ENCODE data around the gene GAS7. TPM values are rescaled to one million over a fixed set of nuclear protein-coding genes. Genes with fewer than 3 reads are reported as not detected.

Gene GAS7
- 11.8 TPM for polyA plus RNA-seq (2013)

GRCh38 chr17:10198509-10199249, at the start of gene GAS7:
TSS of gene GAS7 (minus strand) at chr17:10198606.
- peak; percentile 23 to 86 (median 83) for DNase-seq
- CTCF ChIA-PET = interaction anchor here (1.0 kb wide), 1 partner anchor 10 kb away, joined by 4 read pairs; no protein-coding TSS in a partner anchor
- Histone ChIP-seq H3K36me3 (ENCODE audit: control insufficient read depth in 4 of 4, insufficient read depth in 4 of 4, low read length in 3 of 4) (no peaks in the 10 kb centered on the region), H3K27ac (ENCODE audit: insufficient read depth in 1 of 2, low read depth in 1 of 2, low read length in 2 of 2, poor library complexity in 1 of 2, severe bottlenecking in 2 of 2) (no peak within 1 kb of the TSS), H3K4me3 (ENCODE audit: control insufficient read depth in 1 of 7, extremely low read depth in 1 of 7, insufficient read depth in 4 of 7, low read depth in 2 of 7, low read length in 6 of 7) (peak within 1 kb of the TSS; percentile 29 to 77 (median 71)), H3K9me3 (ENCODE audit: control extremely low read depth in 1 of 5, control insufficient read depth in 4 of 5, insufficient read depth in 2 of 5, low read depth in 1 of 5, low read length in 4 of 5) (peaks cover 0 to 12% (median 9%) of the 10 kb centered on the region in 5 experiments), H3K27me3 (replicated peaks in 2 of 5; ENCODE audit: control insufficient read depth in 4 of 5, insufficient read depth in 5 of 5, low read length in 4 of 5) (peaks cover 0 to 30% (median 13%) of the 10 kb centered on the region in 5 experiments), H3K4me1 (ENCODE audit: control extremely low read depth in 1 of 4, control insufficient read depth in 4 of 4, insufficient read depth in 4 of 4, low read length in 3 of 4) (peaks cover 6 to 21% (median 18%) of the 10 kb centered on the region in 4 experiments)
- POLR2A ChIA-PET = interaction anchor here (1.4 kb wide), 1 partner anchor 79 kb away, joined by 3 read pairs; no protein-coding TSS in a partner anchor
- under 1% methylated on average over 50 of the region's 86 CpGs for WGBS (ENCODE audit: insufficient coverage)

GRCh38 chr17:10247810-10248209, 49.4 kb upstream of the GAS7 start:
- no peak overlapping the region for H3K27ac ChIP-seq (ENCODE audit: insufficient read depth in 1 of 2, low read depth in 1 of 2, low read length in 2 of 2, poor library complexity in 1 of 2, severe bottlenecking in 2 of 2)
- ChIA-PET POLR2A (no interaction called here), CTCF (no interaction called here)
- no peaks in the 10 kb centered on the region for H3K36me3 ChIP-seq (ENCODE audit: control insufficient read depth in 4 of 4, insufficient read depth in 4 of 4, low read length in 3 of 4)
- no peak overlapping the region for H3K4me3 ChIP-seq (ENCODE audit: control insufficient read depth in 1 of 7, extremely low read depth in 1 of 7, insufficient read depth in 4 of 7, low read depth in 2 of 7, low read length in 6 of 7)
- 75% methylated on average over 4 of the region's 4 CpGs for WGBS (ENCODE audit: insufficient coverage)
- H3K4me1 ChIP-seq (ENCODE audit: control extremely low read depth in 1 of 4, control insufficient read depth in 4 of 4, insufficient read depth in 4 of 4, low read length in 3 of 4) = peaks cover 0 to 3% (median under 1%) of the 10 kb centered on the region in 4 experiments
- no peak for DNase-seq
- H3K9me3 ChIP-seq (ENCODE audit: control extremely low read depth in 1 of 5, control insufficient read depth in 4 of 5, insufficient read depth in 2 of 5, low read depth in 1 of 5, low read length in 4 of 5) = no peaks in the 10 kb centered on the region
- peaks cover 0 to 2% (median 0%) of the 10 kb centered on the region in 5 experiments for H3K27me3 ChIP-seq (replicated peaks in 2 of 5; ENCODE audit: control insufficient read depth in 4 of 5, insufficient read depth in 5 of 5, low read length in 4 of 5)

- Histone ChIP-seq H3K27me3 (replicated peaks in 2 of 5; ENCODE audit: control insufficient read depth in 4 of 5, insufficient read depth in 5 of 5, low read length in 4 of 5) (peaks cover 0 to 2% (median 0%) of the 10 kb centered on the region in 5 experiments), H3K36me3 (ENCODE audit: control insufficient read depth in 4 of 4, insufficient read depth in 4 of 4, low read length in 3 of 4) (no peaks in the 10 kb centered on the region), H3K4me1 (ENCODE audit: control extremely low read depth in 1 of 4, control insufficient read depth in 4 of 4, insufficient read depth in 4 of 4, low read length in 3 of 4) (no peaks in the 10 kb centered on the region), H3K4me3 (ENCODE audit: control insufficient read depth in 1 of 7, extremely low read depth in 1 of 7, insufficient read depth in 4 of 7, low read depth in 2 of 7, low read length in 6 of 7) (no peak overlapping the region), H3K27ac (ENCODE audit: insufficient read depth in 1 of 2, low read depth in 1 of 2, low read length in 2 of 2, poor library complexity in 1 of 2, severe bottlenecking in 2 of 2) (no peak overlapping the region), H3K9me3 (ENCODE audit: control extremely low read depth in 1 of 5, control insufficient read depth in 4 of 5, insufficient read depth in 2 of 5, low read depth in 1 of 5, low read length in 4 of 5) (no peaks in the 10 kb centered on the region)
- ChIA-PET CTCF (interaction anchor here (1.1 to 1.4 kb wide), 2 partner anchors 17 to 279 kb away, joined by 3 to 4 read pairs; no protein-coding TSS in a partner anchor), POLR2A (no interaction called here)
- no peak for DNase-seq
- WGBS (ENCODE audit: insufficient coverage) = 83% methylated on average over 11 of the region's 12 CpGs
Measured at GRCh38 chr17:10243883-10244844, 45.8 kb upstream of the GAS7 start.

- Histone ChIP-seq H3K4me1 (ENCODE audit: control extremely low read depth in 1 of 4, control insufficient read depth in 4 of 4, insufficient read depth in 4 of 4, low read length in 3 of 4) (no peaks in the 10 kb centered on the region), H3K4me3 (ENCODE audit: control insufficient read depth in 1 of 7, extremely low read depth in 1 of 7, insufficient read depth in 4 of 7, low read depth in 2 of 7, low read length in 6 of 7) (no peak overlapping the region), H3K36me3 (ENCODE audit: control insufficient read depth in 4 of 4, insufficient read depth in 4 of 4, low read length in 3 of 4) (no peaks in the 10 kb centered on the region), H3K27me3 (replicated peaks in 2 of 5; ENCODE audit: control insufficient read depth in 4 of 5, insufficient read depth in 5 of 5, low read length in 4 of 5) (no peaks in the 10 kb centered on the region), H3K9me3 (ENCODE audit: control extremely low read depth in 1 of 5, control insufficient read depth in 4 of 5, insufficient read depth in 2 of 5, low read depth in 1 of 5, low read length in 4 of 5) (no peaks in the 10 kb centered on the region), H3K27ac (ENCODE audit: insufficient read depth in 1 of 2, low read depth in 1 of 2, low read length in 2 of 2, poor library complexity in 1 of 2, severe bottlenecking in 2 of 2) (no peak overlapping the region)
- ChIA-PET CTCF (no interaction called here), POLR2A (no interaction called here)
- no peak for DNase-seq
- WGBS (ENCODE audit: insufficient coverage) = 80% methylated on average over 1 of the region's 4 CpGs
Measured at GRCh38 chr17:10241781-10242180, 43.4 kb upstream of the GAS7 start.

- H3K27ac ChIP-seq (ENCODE audit: insufficient read depth in 1 of 2, low read depth in 1 of 2, low read length in 2 of 2, poor library complexity in 1 of 2, severe bottlenecking in 2 of 2) = no peak overlapping the region
- 100% methylated on average over 1 of the region's 2 CpGs for WGBS (ENCODE audit: insufficient coverage)
- no peak overlapping the region for H3K4me3 ChIP-seq (ENCODE audit: control insufficient read depth in 1 of 7, extremely low read depth in 1 of 7, insufficient read depth in 4 of 7, low read depth in 2 of 7, low read length in 6 of 7)
- H3K36me3 ChIP-seq (ENCODE audit: control insufficient read depth in 4 of 4, insufficient read depth in 4 of 4, low read length in 3 of 4) = no peaks in the 10 kb centered on the region
- no peaks in the 10 kb centered on the region for H3K9me3 ChIP-seq (ENCODE audit: control extremely low read depth in 1 of 5, control insufficient read depth in 4 of 5, insufficient read depth in 2 of 5, low read depth in 1 of 5, low read length in 4 of 5)
- ChIA-PET CTCF (interaction anchor here (1.0 kb wide), 1 partner anchor 378 kb away, joined by 3 read pairs; no protein-coding TSS in a partner anchor), POLR2A (no interaction called here)
- H3K27me3 ChIP-seq (replicated peaks in 2 of 5; ENCODE audit: control insufficient read depth in 4 of 5, insufficient read depth in 5 of 5, low read length in 4 of 5) = no peaks in the 10 kb centered on the region
- no peaks in the 10 kb centered on the region for H3K4me1 ChIP-seq (ENCODE audit: control extremely low read depth in 1 of 4, control insufficient read depth in 4 of 4, insufficient read depth in 4 of 4, low read length in 3 of 4)
- no peak for DNase-seq
Measured at GRCh38 chr17:10238661-10239060, 40.3 kb upstream of the GAS7 start.

GRCh38 chr17:10234033-10234432, 35.6 kb upstream of the GAS7 start:
- H3K36me3 ChIP-seq (ENCODE audit: control insufficient read depth in 4 of 4, insufficient read depth in 4 of 4, low read length in 3 of 4) = no peaks in the 10 kb centered on the region
- no peak for DNase-seq
- H3K27me3 ChIP-seq (replicated peaks in 2 of 5; ENCODE audit: control insufficient read depth in 4 of 5, insufficient read depth in 5 of 5, low read length in 4 of 5) = no peaks in the 10 kb centered on the region
- no peak overlapping the region for H3K27ac ChIP-seq (ENCODE audit: insufficient read depth in 1 of 2, low read depth in 1 of 2, low read length in 2 of 2, poor library complexity in 1 of 2, severe bottlenecking in 2 of 2)
- H3K4me3 ChIP-seq (ENCODE audit: control insufficient read depth in 1 of 7, extremely low read depth in 1 of 7, insufficient read depth in 4 of 7, low read depth in 2 of 7, low read length in 6 of 7) = no peak overlapping the region
- CTCF ChIA-PET = no interaction called here
- no peaks in the 10 kb centered on the region for H3K4me1 ChIP-seq (ENCODE audit: control extremely low read depth in 1 of 4, control insufficient read depth in 4 of 4, insufficient read depth in 4 of 4, low read length in 3 of 4)
- POLR2A ChIA-PET = no interaction called here
- no peaks in the 10 kb centered on the region for H3K9me3 ChIP-seq (ENCODE audit: control extremely low read depth in 1 of 5, control insufficient read depth in 4 of 5, insufficient read depth in 2 of 5, low read depth in 1 of 5, low read length in 4 of 5)
- 100% methylated on average over 3 of the region's 5 CpGs for WGBS (ENCODE audit: insufficient coverage)
